Hepatocyte (in vitro differentiated cells): ENCODE measurements around the gene ERC2. TPM values are rescaled to one million over a fixed set of nuclear protein-coding genes. Genes with fewer than 3 reads are reported as not detected.

Source experiments
- DNase-seq: peaks from one replicate; pipeline ENCODE4 v3.0.0-alpha.2; 2016; ENCODE audit warnings: low spot score
- H2AFZ ChIP-seq: fragments of 200-600 bp; sonication (generic); 2 replicates; pipeline ENCODE4 v1.6.0; 2016; ENCODE audit warnings: antibody characterized with exemption, mild to moderate bottlenecking
- H3K27ac ChIP-seq: fragments of 200-600 bp; sonication (generic); 2 replicates; pipeline ENCODE4 v1.5.1; 2016; ENCODE audit warnings: mild to moderate bottlenecking
- H3K27me3 ChIP-seq: fragments of 200-600 bp; sonication (generic); 2 replicates; pipeline ENCODE4 v1.6.1; 2016
- H3K36me3 ChIP-seq: fragments of 200-600 bp; sonication (generic); replicated peaks from 2 replicates; pipeline ENCODE4 v1.5.1; 2016; ENCODE audit warnings: low read depth; ENCODE audit not compliant: insufficient read depth
- H3K4me1 ChIP-seq: fragments of 200-600 bp; sonication (generic); 2 replicates; pipeline ENCODE4 v1.5.1; 2016; ENCODE audit warnings: mild to moderate bottlenecking, moderate library complexity; ENCODE audit not compliant: insufficient read depth
- H3K4me2 ChIP-seq: fragments of 200-600 bp; sonication (generic); 2 replicates; pipeline ENCODE4 v1.6.0; 2016
- H3K4me3 ChIP-seq: fragments of 200-600 bp; sonication (generic); 2 replicates; pipeline ENCODE4 v1.5.1; 2016; ENCODE audit warnings: mild to moderate bottlenecking
- H3K79me2 ChIP-seq: fragments of 200-600 bp; sonication (generic); 2 replicates; pipeline ENCODE4 v1.6.0; 2017; ENCODE audit warnings: mild to moderate bottlenecking
- H3K9me2 ChIP-seq: fragments of 200-600 bp; sonication (generic); replicated peaks from 2 replicates; pipeline ENCODE4 v1.6.0; 2017; ENCODE audit warnings: mild to moderate bottlenecking; ENCODE audit not compliant: insufficient read depth
- H3K9me3 ChIP-seq: fragments of 200-600 bp; sonication (generic); 2 replicates; pipeline ENCODE4 v1.5.1; 2016; ENCODE audit warnings: low read depth, mild to moderate bottlenecking
- H4K20me1 ChIP-seq: fragments of 200-600 bp; sonication (generic); 2 replicates; pipeline ENCODE4 v1.6.0; 2016; ENCODE audit warnings: mild to moderate bottlenecking; ENCODE audit not compliant: insufficient read depth, poor library complexity, severe bottlenecking
- EZH2 ChIP-seq: fragments of 200-600 bp; sonication (generic); IDR thresholded peaks from 2 replicates; pipeline ENCODE4 v1.6.1; 2016; ENCODE audit warnings: antibody characterized with exemption, mild to moderate bottlenecking, borderline replicate concordance
- EZH2phosphoT487 ChIP-seq: fragments of 200-600 bp; sonication (generic); IDR thresholded peaks from one replicate; pipeline ENCODE4 v1.6.1; 2018; ENCODE audit warnings: antibody characterized with exemption, mild to moderate bottlenecking, low read depth, moderate library complexity; ENCODE audit not compliant: unreplicated experiment, severe bottlenecking
- WGBS: methylation state at CpG from one replicate; pipeline ENCODE4 v1.1.6; 2016; ENCODE audit warnings: low lambda C conversion rate; ENCODE audit errors: missing lambda C conversion rate; 5-methylcytosine and 5-hydroxymethylcytosine counted together
- polyA plus RNA-seq: library from polyadenylated mRNA; unstranded; fragments of >200 nt; fragmentation: Nextera tagmentation; extraction: Ambion mirVana; gene quantifications from 2 replicates; pipeline ENCODE4 v1.2.1, GENCODE V29; 2016
- total RNA-seq: library from RNA; depleted of rRNA; stranded (reverse); fragments of >200 nt; gene quantifications from 2 replicates; pipeline ENCODE4 v1.2.3, GENCODE V29; 2014
- TF ChIP-seq, protein P1 (sequence below): fragments of 200-600 bp; sonication (generic); IDR thresholded peaks from 2 replicates; pipeline ENCODE4 v1.5.1; 2016; ENCODE audit warnings: antibody characterized with exemption, mild to moderate bottlenecking; ENCODE audit not compliant: poor library complexity

ERC2 gene
- total and polyA plus RNA-seq, 2 experiments from 2014 or later, result 1.2 to 5.3 TPM

DNA sequence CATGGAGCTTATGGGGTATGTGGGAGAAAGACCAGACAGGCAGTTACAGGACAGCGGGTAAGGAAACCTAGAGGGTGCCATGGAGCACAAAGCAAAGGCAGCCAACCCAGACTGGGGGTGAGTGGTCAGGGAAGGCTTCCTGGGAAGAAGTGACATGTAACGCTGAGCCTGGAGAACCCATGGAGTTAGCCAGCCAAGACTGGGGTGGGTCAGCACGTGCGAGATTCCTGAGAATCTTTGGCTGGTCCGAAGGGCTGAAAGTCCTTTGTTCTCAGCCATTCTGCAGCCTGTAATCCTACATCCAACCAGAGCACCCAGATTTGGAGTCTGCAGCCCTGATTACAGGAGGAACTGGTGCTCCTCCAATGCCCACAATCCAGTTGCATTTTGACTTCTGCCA is 861.1 kb downstream of the ERC2 start:
- 82% methylated on average over 5 of the region's 5 CpGs for WGBS

GRCh38 chr3:55605443-55606236 is 862.6 kb downstream of the ERC2 start:
- DNase-seq, result no peak
- Histone ChIP-seq H2AFZ (no peak overlapping the region), H3K4me3 (no peak overlapping the region), H3K9me3 (no peaks in the 10 kb centered on the region), H4K20me1 (no peaks in the 10 kb centered on the region), H3K79me2 (no peaks in the 10 kb centered on the region), H3K36me3 (no peaks in the 10 kb centered on the region), H3K4me1 (no peaks in the 10 kb centered on the region), H3K4me2 (no peak overlapping the region), H3K9me2 (no peaks in the 10 kb centered on the region), H3K27me3 (no peaks in the 10 kb centered on the region), H3K27ac (no peak overlapping the region)
- 93% methylated on average over 4 of the region's 4 CpGs for WGBS
- no peak for TF ChIP-seq EZH2phosphoT487

More for the DNA sequence above, 861.1 kb downstream of the ERC2 start:
- no peak for DNase-seq
- H2AFZ ChIP-seq, result no peak overlapping the region
- H3K79me2 ChIP-seq, result no peaks in the 10 kb centered on the region
- no peak overlapping the region for H3K4me2 ChIP-seq
- no peak overlapping the region for H3K27ac ChIP-seq
- H3K4me3 ChIP-seq, result no peak overlapping the region
- H3K9me3 ChIP-seq, result no peaks in the 10 kb centered on the region
- TF ChIP-seq, protein P1, sequence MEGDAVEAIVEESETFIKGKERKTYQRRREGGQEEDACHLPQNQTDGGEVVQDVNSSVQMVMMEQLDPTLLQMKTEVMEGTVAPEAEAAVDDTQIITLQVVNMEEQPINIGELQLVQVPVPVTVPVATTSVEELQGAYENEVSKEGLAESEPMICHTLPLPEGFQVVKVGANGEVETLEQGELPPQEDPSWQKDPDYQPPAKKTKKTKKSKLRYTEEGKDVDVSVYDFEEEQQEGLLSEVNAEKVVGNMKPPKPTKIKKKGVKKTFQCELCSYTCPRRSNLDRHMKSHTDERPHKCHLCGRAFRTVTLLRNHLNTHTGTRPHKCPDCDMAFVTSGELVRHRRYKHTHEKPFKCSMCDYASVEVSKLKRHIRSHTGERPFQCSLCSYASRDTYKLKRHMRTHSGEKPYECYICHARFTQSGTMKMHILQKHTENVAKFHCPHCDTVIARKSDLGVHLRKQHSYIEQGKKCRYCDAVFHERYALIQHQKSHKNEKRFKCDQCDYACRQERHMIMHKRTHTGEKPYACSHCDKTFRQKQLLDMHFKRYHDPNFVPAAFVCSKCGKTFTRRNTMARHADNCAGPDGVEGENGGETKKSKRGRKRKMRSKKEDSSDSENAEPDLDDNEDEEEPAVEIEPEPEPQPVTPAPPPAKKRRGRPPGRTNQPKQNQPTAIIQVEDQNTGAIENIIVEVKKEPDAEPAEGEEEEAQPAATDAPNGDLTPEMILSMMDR, result no peak
- no peak for TF ChIP-seq EZH2phosphoT487
- TF ChIP-seq EZH2, result no peak
- H3K27me3 ChIP-seq, result no peaks in the 10 kb centered on the region
- H3K36me3 ChIP-seq, result no peaks in the 10 kb centered on the region
- no peaks in the 10 kb centered on the region for H3K9me2 ChIP-seq
- H4K20me1 ChIP-seq, result no peaks in the 10 kb centered on the region
- H3K4me1 ChIP-seq, result no peaks in the 10 kb centered on the region

GRCh38 chr3:55604846-55605245 is 863.4 kb downstream of the ERC2 start:
- Histone ChIP-seq H4K20me1 (no peaks in the 10 kb centered on the region), H3K4me1 (no peaks in the 10 kb centered on the region), H3K27ac (no peak overlapping the region), H3K36me3 (no peaks in the 10 kb centered on the region), H3K9me2 (no peaks in the 10 kb centered on the region), H3K79me2 (no peaks in the 10 kb centered on the region), H3K27me3 (no peaks in the 10 kb centered on the region), H3K9me3 (no peaks in the 10 kb centered on the region), H2AFZ (no peak overlapping the region), H3K4me3 (no peak overlapping the region), H3K4me2 (no peak overlapping the region)
- DNase-seq, result no peak
- TF ChIP-seq EZH2phosphoT487 (no peak), EZH2 (no peak)
- TF ChIP-seq, protein P1, result no peak
- WGBS, result 86% methylated on average over 4 of the region's 4 CpGs

DNA sequence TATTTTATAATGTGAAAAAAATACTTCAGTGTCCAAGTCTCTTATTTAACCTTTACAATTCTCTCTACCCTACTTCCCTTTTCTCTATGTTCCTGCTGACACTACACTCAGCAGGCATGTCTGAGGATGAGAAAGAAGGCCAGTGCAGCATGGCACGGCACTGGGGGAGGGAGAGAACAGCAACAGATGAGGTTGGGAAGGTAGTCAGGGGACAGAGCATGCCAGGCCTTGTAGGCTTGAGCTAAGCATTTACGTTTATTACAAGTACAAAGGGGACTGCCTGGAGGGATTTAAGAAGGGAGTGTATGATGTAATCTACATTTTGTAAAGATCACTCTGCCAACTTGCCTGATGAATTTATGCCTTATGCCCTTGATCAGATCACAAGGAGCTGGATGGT is 863.9 kb downstream of the ERC2 start:
- Histone ChIP-seq H3K79me2 (no peaks in the 10 kb centered on the region), H3K36me3 (no peaks in the 10 kb centered on the region), H4K20me1 (no peaks in the 10 kb centered on the region), H3K9me2 (no peaks in the 10 kb centered on the region), H2AFZ (no peak overlapping the region), H3K4me2 (no peak overlapping the region), H3K27ac (no peak overlapping the region), H3K4me1 (no peaks in the 10 kb centered on the region), H3K9me3 (no peaks in the 10 kb centered on the region), H3K27me3 (no peaks in the 10 kb centered on the region), H3K4me3 (no peak overlapping the region)
- DNase-seq, result no peak
- WGBS, result 57% methylated on average over 2 of the region's 2 CpGs
- TF ChIP-seq EZH2phosphoT487 (no peak), EZH2 (no peak)
- TF ChIP-seq, protein P1, result no peak
